ENCODE results near the gene KRTAP10-3. TPM values are rescaled to one million over a fixed set of nuclear protein-coding genes. Genes with fewer than 3 reads are reported as not detected.

KRTAP10-3 gene
- total RNA-seq, 1 donor from 2014 or later: not detected

- H3K9ac ChIP-seq (ENCODE audit: low read length): no peak overlapping the region
These were observed 9.7 kb downstream of the KRTAP10-3 start for GRCh38 chr21:44548922-44549321.

DNA sequence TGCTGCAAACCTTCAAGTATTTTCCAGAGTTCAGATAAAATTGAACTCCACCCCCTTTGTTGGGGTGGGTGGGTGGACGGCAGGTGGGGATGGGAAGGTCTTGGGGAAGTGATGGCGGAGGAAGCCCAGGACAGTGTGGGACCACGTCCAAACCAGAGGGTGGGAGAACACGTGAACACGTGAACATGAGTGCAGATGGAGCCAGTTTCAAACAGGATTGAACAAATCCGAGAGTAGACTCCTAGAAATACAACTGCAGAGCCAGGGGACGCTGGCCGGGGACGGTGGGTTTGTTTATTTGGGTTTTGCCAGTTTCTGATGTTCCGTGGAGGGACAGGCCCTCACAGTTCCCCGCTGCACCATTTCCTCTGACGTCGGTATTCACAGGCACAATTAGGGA, 10.2 kb downstream of the KRTAP10-3 start:
- H3K4me3 ChIP-seq (ENCODE audit: insufficient read depth, low read depth, low read length): no peak overlapping the region
- H3K4me3 Mint-ChIP-seq (ENCODE audit: unreplicated experiment): no peak overlapping the region
- H3K27ac ChIP-seq (ENCODE audit: low read depth, low read length): no peak overlapping the region
- H3K36me3 ChIP-seq (ENCODE audit: insufficient read depth, low read length): no peaks in the 10 kb centered on the region
- H3K27me3 Mint-ChIP-seq (ENCODE audit: low read depth, unreplicated experiment): peaks cover 5% of the 10 kb centered on the region
- H3K4me1 ChIP-seq (ENCODE audit: insufficient read depth, low read length): no peaks in the 10 kb centered on the region
- TF ChIP-seq EZH2 (IDR thresholded peaks at IDR 0.05; ENCODE audit: insufficient read depth, low read length) (no peak), CTCF (IDR thresholded peaks at IDR 0.05; ENCODE audit: insufficient read depth, low read depth, low read length) (no peak)
- no peak overlapping the region for H3K9ac ChIP-seq (ENCODE audit: low read length)
- H3K36me3 Mint-ChIP-seq (ENCODE audit: low read depth, unreplicated experiment): peaks cover 1% of the 10 kb centered on the region
- no peak overlapping the region for H3K4me2 ChIP-seq (ENCODE audit: low read length)
- H3K9me3 Mint-ChIP-seq (ENCODE audit: unreplicated experiment): peaks cover 15% of the 10 kb centered on the region
- no peak for FAIRE-seq
- no peaks in the 10 kb centered on the region for H4K20me1 ChIP-seq (ENCODE audit: insufficient read depth, low read length)
- no peak overlapping the region for H2AFZ ChIP-seq (ENCODE audit: low read depth, low read length)
- no peak overlapping the region for H3K27ac Mint-ChIP-seq (ENCODE audit: unreplicated experiment)
- no peaks in the 10 kb centered on the region for H3K79me2 ChIP-seq (ENCODE audit: insufficient read depth, low read length)
- H3K27me3 ChIP-seq (ENCODE audit: insufficient read depth, low read length): no peaks in the 10 kb centered on the region
- H3K9me3 ChIP-seq (ENCODE audit: insufficient read depth, low read depth, low read length): no peaks in the 10 kb centered on the region
- no peak for DNase-seq (ENCODE audit: low read depth)
- peaks cover 7% of the 10 kb centered on the region for H3K4me1 Mint-ChIP-seq (ENCODE audit: low read depth, unreplicated experiment)

More at GRCh38 chr21:44548922-44549321, 9.7 kb downstream of the KRTAP10-3 start:
- no peaks in the 10 kb centered on the region for H3K36me3 ChIP-seq (ENCODE audit: insufficient read depth, low read length)
- H3K27ac ChIP-seq (ENCODE audit: low read depth, low read length): no peak overlapping the region
- H3K9me3 Mint-ChIP-seq (ENCODE audit: unreplicated experiment): peaks cover 15% of the 10 kb centered on the region
- no peak overlapping the region for H3K4me2 ChIP-seq (ENCODE audit: low read length)
- FAIRE-seq: no peak
- no peaks in the 10 kb centered on the region for H3K27me3 ChIP-seq (ENCODE audit: insufficient read depth, low read length)
- no peak overlapping the region for H3K4me3 Mint-ChIP-seq (ENCODE audit: unreplicated experiment)
- DNase-seq (ENCODE audit: low read depth): peak; percentile 2
- H3K27ac Mint-ChIP-seq (ENCODE audit: unreplicated experiment): peak overlapping the region; percentile 75
- no peak overlapping the region for H2AFZ ChIP-seq (ENCODE audit: low read depth, low read length)
- H3K79me2 ChIP-seq (ENCODE audit: insufficient read depth, low read length): no peaks in the 10 kb centered on the region
- no peak overlapping the region for H3K4me3 ChIP-seq (ENCODE audit: insufficient read depth, low read depth, low read length)
- H3K4me1 ChIP-seq (ENCODE audit: insufficient read depth, low read length): no peaks in the 10 kb centered on the region
- TF ChIP-seq EZH2 (IDR thresholded peaks at IDR 0.05; ENCODE audit: insufficient read depth, low read length): no peak
- no peak for TF ChIP-seq CTCF (IDR thresholded peaks at IDR 0.05; ENCODE audit: insufficient read depth, low read depth, low read length)
- peaks cover 5% of the 10 kb centered on the region for H3K27me3 Mint-ChIP-seq (ENCODE audit: low read depth, unreplicated experiment)
- peaks cover 1% of the 10 kb centered on the region for H3K36me3 Mint-ChIP-seq (ENCODE audit: low read depth, unreplicated experiment)
- no peaks in the 10 kb centered on the region for H4K20me1 ChIP-seq (ENCODE audit: insufficient read depth, low read length)
- H3K9me3 ChIP-seq (ENCODE audit: insufficient read depth, low read depth, low read length): no peaks in the 10 kb centered on the region
- peaks cover 7% of the 10 kb centered on the region for H3K4me1 Mint-ChIP-seq (ENCODE audit: low read depth, unreplicated experiment)

GRCh38 chr21:44547656-44548331, 10.8 kb downstream of the KRTAP10-3 start:
- H3K27me3 Mint-ChIP-seq (ENCODE audit: low read depth, unreplicated experiment): peaks cover 5% of the 10 kb centered on the region
- peaks cover 1% of the 10 kb centered on the region for H3K36me3 Mint-ChIP-seq (ENCODE audit: low read depth, unreplicated experiment)
- TF ChIP-seq EZH2 (IDR thresholded peaks at IDR 0.05; ENCODE audit: insufficient read depth, low read length) (no peak), CTCF (IDR thresholded peaks at IDR 0.05; ENCODE audit: insufficient read depth, low read depth, low read length) (no peak)
- Histone ChIP-seq H3K9me3 (ENCODE audit: insufficient read depth, low read depth, low read length) (no peaks in the 10 kb centered on the region), H3K36me3 (ENCODE audit: insufficient read depth, low read length) (no peaks in the 10 kb centered on the region), H4K20me1 (ENCODE audit: insufficient read depth, low read length) (no peaks in the 10 kb centered on the region), H3K4me1 (ENCODE audit: insufficient read depth, low read length) (no peaks in the 10 kb centered on the region), H3K79me2 (ENCODE audit: insufficient read depth, low read length) (no peaks in the 10 kb centered on the region), H3K4me3 (ENCODE audit: insufficient read depth, low read depth, low read length) (no peak overlapping the region), H3K9ac (ENCODE audit: low read length) (no peak overlapping the region), H3K4me2 (ENCODE audit: low read length) (no peak overlapping the region), H3K27me3 (ENCODE audit: insufficient read depth, low read length) (no peaks in the 10 kb centered on the region), H2AFZ (ENCODE audit: low read depth, low read length) (no peak overlapping the region), H3K27ac (ENCODE audit: low read depth, low read length) (no peak overlapping the region)
- no peak overlapping the region for H3K4me3 Mint-ChIP-seq (ENCODE audit: unreplicated experiment)
- no peak overlapping the region for H3K27ac Mint-ChIP-seq (ENCODE audit: unreplicated experiment)
- peaks cover 7% of the 10 kb centered on the region for H3K4me1 Mint-ChIP-seq (ENCODE audit: low read depth, unreplicated experiment)
- FAIRE-seq: no peak
- DNase-seq (ENCODE audit: low read depth): no peak
- H3K9me3 Mint-ChIP-seq (ENCODE audit: unreplicated experiment): peaks cover 15% of the 10 kb centered on the region

Data from astrocyte (in vitro differentiated cells and primary cell).